MG63 (cell line): ENCODE results near the gene POPDC3. TPM values are rescaled to one million over a fixed set of nuclear protein-coding genes. Genes with fewer than 3 reads are reported as not detected.

ENCODE experiments used
- DNase-seq: peaks from one replicate; pipeline ENCODE4 v3.0.0-alpha.2; 2020
- H3K27me3 ChIP-seq: fragments of 250-450 bp; sonication (Bioruptor Pico); 2 replicates; pipeline ENCODE4 v1.5.1; 2020; ENCODE audit warnings: mild to moderate bottlenecking, moderate library complexity
- H3K36me3 ChIP-seq: fragments of 250-450 bp; sonication (Bioruptor Pico); 2 replicates; pipeline ENCODE4 v1.5.1; 2020; ENCODE audit warnings: mild to moderate bottlenecking, moderate library complexity
- H3K4me3 ChIP-seq: fragments of 250-450 bp; sonication (Bioruptor Pico); 2 replicates; pipeline ENCODE4 v1.5.1; 2020; ENCODE audit warnings: mild to moderate bottlenecking, moderate library complexity
- H3K9me3 ChIP-seq: fragments of 250-450 bp; sonication (Bioruptor Pico); 2 replicates; pipeline ENCODE4 v1.5.1; 2020; ENCODE audit warnings: mild to moderate bottlenecking, moderate library complexity
- total RNA-seq: library from RNA; depleted of rRNA; stranded (reverse); fragments of >200 nt; shearing (Covaris generic); gene quantifications from 2 replicates; pipeline ENCODE4 v1.2.3, GENCODE V29; 2014; ENCODE audit warnings: low replicate concordance; rRNA removed

Gene POPDC3
- total RNA-seq, 1 experiment from 2014 or later = 2.2 TPM

- H3K9me3 ChIP-seq = no peaks in the 10 kb centered on the region
- no peak for DNase-seq
- no peak overlapping the region for H3K4me3 ChIP-seq
- H3K36me3 ChIP-seq = no peaks in the 10 kb centered on the region
- H3K27me3 ChIP-seq = no peaks in the 10 kb centered on the region
These were observed 57.8 kb downstream of the POPDC3 start for GRCh38 chr6:105121981-105122380.

GRCh38 chr6:105120570-105120969, 59.2 kb downstream of the POPDC3 start:
- H3K27me3 ChIP-seq = no peaks in the 10 kb centered on the region
- H3K9me3 ChIP-seq = no peaks in the 10 kb centered on the region
- H3K36me3 ChIP-seq = no peaks in the 10 kb centered on the region; the same call in 1 of the 2 replicates
- no peak overlapping the region for H3K4me3 ChIP-seq
- no peak for DNase-seq

- no peaks in the 10 kb centered on the region; the same call in 1 of the 2 replicates for H3K36me3 ChIP-seq
- no peak for DNase-seq
These were observed 63.7 kb downstream of the POPDC3 start for GRCh38 chr6:105116150-105116549.

GRCh38 chr6:105113422-105113821, 66.4 kb downstream of the POPDC3 start:
- H3K9me3 ChIP-seq = no peaks in the 10 kb centered on the region
- no peak for DNase-seq
- H3K36me3 ChIP-seq = no peaks in the 10 kb centered on the region; the same call in 1 of the 2 replicates
- H3K4me3 ChIP-seq = no peak overlapping the region
- no peaks in the 10 kb centered on the region for H3K27me3 ChIP-seq

More at GRCh38 chr6:105116150-105116549, 63.7 kb downstream of the POPDC3 start:
- no peak overlapping the region for H3K4me3 ChIP-seq
- no peaks in the 10 kb centered on the region for H3K9me3 ChIP-seq
- H3K27me3 ChIP-seq = no peaks in the 10 kb centered on the region

- Histone ChIP-seq H3K27me3 (no peaks in the 10 kb centered on the region), H3K4me3 (no peak overlapping the region), H3K9me3 (no peaks in the 10 kb centered on the region), H3K36me3 (no peaks in the 10 kb centered on the region; the same call in 1 of the 2 replicates)
- no peak for DNase-seq
These were observed 67.2 kb downstream of the POPDC3 start for GRCh38 chr6:105112577-105112976.

- no peak overlapping the region for H3K4me3 ChIP-seq
- DNase-seq = no peak
- no peaks in the 10 kb centered on the region for H3K27me3 ChIP-seq
- H3K9me3 ChIP-seq = no peaks in the 10 kb centered on the region
- H3K36me3 ChIP-seq = no peaks in the 10 kb centered on the region; the same call in 1 of the 2 replicates
These were observed 67.9 kb downstream of the POPDC3 start for GRCh38 chr6:105111871-105112270.

GRCh38 chr6:105111105-105111504, 68.7 kb downstream of the POPDC3 start:
- H3K4me3 ChIP-seq = no peak overlapping the region
- H3K9me3 ChIP-seq = no peaks in the 10 kb centered on the region
- DNase-seq = no peak
- no peaks in the 10 kb centered on the region for H3K27me3 ChIP-seq
- no peaks in the 10 kb centered on the region for H3K36me3 ChIP-seq

- no peaks in the 10 kb centered on the region for H3K9me3 ChIP-seq
- no peak for DNase-seq
- H3K36me3 ChIP-seq = no peaks in the 10 kb centered on the region
- H3K4me3 ChIP-seq = no peak overlapping the region
- H3K27me3 ChIP-seq = no peaks in the 10 kb centered on the region
These were observed 69.6 kb downstream of the POPDC3 start for GRCh38 chr6:105109955-105110895.

- H3K9me3 ChIP-seq = no peaks in the 10 kb centered on the region
- no peak overlapping the region for H3K4me3 ChIP-seq
- H3K36me3 ChIP-seq = no peaks in the 10 kb centered on the region
- no peak for DNase-seq
- no peaks in the 10 kb centered on the region for H3K27me3 ChIP-seq
These were observed 71.1 kb downstream of the POPDC3 start for GRCh38 chr6:105108631-105109262.

Other genes starting within 250 kb of the POPDC3 start
- gene LIN28B, start 222.9 kb downstream of the POPDC3 start, total RNA-seq = not detected in 2 replicates
- 15.9 and 34.6 TPM in 2 replicates for gene PREP, start 223.1 kb upstream of the POPDC3 start, total RNA-seq